A673 (cell line): ENCODE results near the gene PICALM.
"Not testable (repeated sequence)": the region's sequence is repeated elsewhere in the genome, so short reads cannot be mapped to it uniquely, and the experiment has no call there.

Experiments
- CTCF ChIP-seq: fragments of 300-800, 200-600 bp; sonication (generic); conservative IDR thresholded peaks from 2 replicates; pipeline ENCODE4 v1.5.1; 2017; ENCODE audit warnings: low read depth, mild to moderate bottlenecking, antibody characterized with exemption, low read length, moderate library complexity, mixed read lengths
- EZH2 ChIP-seq: fragments of 200-600 bp; sonication (generic); IDR thresholded peaks from 2 replicates; pipeline ENCODE4 v1.6.1; 2017; ENCODE audit warnings: borderline replicate concordance, low read depth, mild to moderate bottlenecking, mixed read lengths, antibody characterized with exemption, low read length; ENCODE audit not compliant: poor library complexity, severe bottlenecking

- not testable (repeated sequence) for TF ChIP-seq CTCF, EZH2
Measured at GRCh38 chr11:86087688-86088087, 18.8 kb upstream of the PICALM start.
